ENCODE results near the gene EDN2.

The EDN2 gene

GRCh38 chr1:41446851-41447610 lies 37.5 kb downstream of the EDN2 start:
- H3K4me3 ChIP-seq (ENCODE audit: low read depth, low read length) = no peak overlapping the region
- TF ChIP-seq CTCF (conservative IDR thresholded peaks at IDR 0.05; ENCODE audit: low read depth, low read length) = no peak
- DNase-seq (ENCODE audit: low read depth) = no peak

- H3K4me3 ChIP-seq (ENCODE audit: low read depth, low read length) = no peak overlapping the region
- TF ChIP-seq CTCF (conservative IDR thresholded peaks at IDR 0.05; ENCODE audit: low read depth, low read length) = no peak
- no peak for DNase-seq (ENCODE audit: low read depth)
Measured at GRCh38 chr1:41444785-41445184, 39.7 kb downstream of the EDN2 start.

GRCh38 chr1:41444246-41444645 lies 40.2 kb downstream of the EDN2 start:
- no peak overlapping the region for H3K4me3 ChIP-seq (ENCODE audit: low read depth, low read length)
- peak; percentile 26 for TF ChIP-seq CTCF (conservative IDR thresholded peaks at IDR 0.05; ENCODE audit: low read depth, low read length)
- DNase-seq (ENCODE audit: low read depth) = no peak

- TF ChIP-seq CTCF (conservative IDR thresholded peaks at IDR 0.05; ENCODE audit: low read depth, low read length) = no peak
- DNase-seq (ENCODE audit: low read depth) = no peak
- H3K4me3 ChIP-seq (ENCODE audit: low read depth, low read length) = no peak overlapping the region
Measured at GRCh38 chr1:41442697-41443251, 41.7 kb downstream of the EDN2 start.

GRCh38 chr1:41440321-41441085 lies 44.0 kb downstream of the EDN2 start:
- no peak overlapping the region for H3K4me3 ChIP-seq (ENCODE audit: low read depth, low read length)
- no peak for DNase-seq (ENCODE audit: low read depth)
- TF ChIP-seq CTCF (conservative IDR thresholded peaks at IDR 0.05; ENCODE audit: low read depth, low read length) = no peak

GRCh38 chr1:41439234-41439633 lies 45.2 kb downstream of the EDN2 start:
- no peak for DNase-seq (ENCODE audit: low read depth)
- no peak for TF ChIP-seq CTCF (conservative IDR thresholded peaks at IDR 0.05; ENCODE audit: low read depth, low read length)
- H3K4me3 ChIP-seq (ENCODE audit: low read depth, low read length) = no peak overlapping the region

Data from choroid plexus epithelial cell (primary cell).